GM19452 (cell line): ENCODE measurements around the gene NADSYN1.

Experiments used
- ATAC-seq: cut with Tn5 transposase; IDR thresholded peaks from one replicate; pipeline ENCODE4 v1.9.1; 2021; ENCODE audit not compliant: unreplicated experiment

NADSYN1 gene

DNA sequence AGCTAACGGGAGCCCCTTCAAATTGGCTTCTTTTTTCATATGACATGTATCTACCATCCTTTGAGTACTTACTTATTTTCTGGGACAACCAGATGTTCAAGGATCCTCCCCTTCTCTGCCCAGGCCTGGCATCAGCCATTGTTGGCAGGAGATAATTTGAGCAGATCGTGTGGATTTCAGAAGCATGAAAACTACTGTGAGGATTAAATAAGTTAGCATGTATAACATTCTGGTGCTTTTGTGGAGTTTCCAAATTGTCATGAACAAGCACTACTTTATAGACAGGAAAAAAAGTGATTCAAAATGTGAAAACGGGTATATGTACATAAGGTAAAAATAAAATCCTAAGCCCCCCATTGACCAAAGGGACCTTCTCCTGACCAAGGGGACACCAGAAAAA, 2.1 kb upstream of the NADSYN1 start:
- ATAC-seq, result no peak

DNA sequence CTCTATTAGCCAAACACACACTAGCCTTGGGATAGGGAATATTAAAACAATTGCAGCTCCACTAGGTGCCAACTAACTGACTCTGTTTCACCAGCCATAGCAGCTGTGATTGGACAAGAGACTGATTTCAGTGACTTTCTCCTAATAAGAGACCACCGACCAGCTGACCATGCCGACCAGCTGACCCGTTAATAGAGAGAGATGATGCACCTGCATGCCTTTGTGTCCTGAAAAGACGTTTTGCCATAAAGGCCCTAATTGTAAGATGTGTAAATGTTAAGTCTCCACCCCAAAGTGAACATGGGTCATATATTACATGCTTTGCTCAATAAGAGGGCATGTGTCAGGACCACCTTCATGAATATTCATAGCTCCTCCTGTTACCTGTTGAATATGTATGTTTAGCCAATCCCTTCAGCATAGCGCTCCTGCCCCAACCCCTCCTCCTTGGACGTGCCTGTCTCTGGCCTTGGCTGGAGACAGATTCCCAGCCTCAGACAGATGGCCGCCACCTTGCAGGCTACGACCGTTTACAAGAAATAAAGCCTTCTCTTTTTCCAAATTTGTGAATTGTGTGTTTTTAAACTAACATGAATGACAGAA, 1.3 kb upstream of the NADSYN1 start:
- no peak for ATAC-seq

DNA sequence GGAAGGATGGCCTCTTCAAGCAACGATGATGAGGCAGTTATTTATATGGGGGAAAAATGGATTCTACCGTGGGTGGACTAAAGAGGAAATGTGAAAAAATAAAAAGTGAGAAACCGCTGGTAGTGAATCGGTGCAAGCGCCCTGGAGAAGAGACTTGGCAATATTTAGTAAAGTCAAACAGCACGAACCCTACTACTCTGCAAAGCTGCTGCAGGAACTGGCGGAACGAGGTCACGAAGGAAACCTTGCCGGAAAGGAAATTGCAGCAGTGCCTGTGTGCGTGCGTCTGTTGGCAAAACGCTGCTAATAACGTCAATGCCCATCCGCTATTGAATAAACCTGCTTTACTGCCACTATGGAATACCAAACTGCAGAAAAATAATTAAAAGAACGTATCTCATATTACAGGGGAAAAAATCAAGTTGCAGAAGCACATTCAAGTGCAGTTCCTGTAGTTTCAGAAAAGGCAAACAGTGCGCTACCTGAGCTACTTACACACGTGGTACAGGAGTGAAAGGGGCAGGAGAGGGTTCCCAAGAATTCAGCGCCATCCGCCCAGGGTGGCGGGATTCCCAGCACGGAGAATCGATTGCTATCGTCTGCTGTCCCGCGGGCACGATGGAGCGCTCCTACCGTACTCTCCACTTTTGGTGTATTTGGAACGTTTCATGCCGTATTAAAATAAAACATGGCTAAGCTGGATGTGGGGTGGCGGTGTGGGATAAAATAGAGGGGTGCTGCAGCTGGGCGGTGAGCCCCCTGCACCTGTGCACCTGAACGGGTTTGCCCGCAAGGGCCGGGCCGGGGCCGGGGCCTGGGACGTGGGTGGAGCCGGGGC, 585 bp upstream of the NADSYN1 start:
- no peak for ATAC-seq

DNA sequence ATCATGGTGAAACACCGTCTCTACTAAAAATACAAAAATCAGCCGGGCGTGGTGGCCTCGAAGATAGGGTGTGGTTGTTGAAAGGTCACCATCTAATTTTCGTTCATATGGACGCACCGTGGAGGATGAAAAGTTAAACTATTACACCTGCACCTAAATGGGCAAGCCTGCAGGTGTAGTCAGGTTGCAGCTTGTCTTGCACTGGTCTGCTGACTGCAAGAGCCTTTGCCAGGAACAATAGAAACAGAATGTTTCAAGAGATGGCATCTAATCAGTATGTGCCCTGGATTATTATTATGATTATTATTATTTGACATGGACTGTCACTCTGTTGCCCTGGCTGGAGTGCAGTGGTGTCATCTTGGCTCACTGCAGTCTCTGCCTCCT, 908 bp downstream of the NADSYN1 start:
- ATAC-seq, result no peak

DNA sequence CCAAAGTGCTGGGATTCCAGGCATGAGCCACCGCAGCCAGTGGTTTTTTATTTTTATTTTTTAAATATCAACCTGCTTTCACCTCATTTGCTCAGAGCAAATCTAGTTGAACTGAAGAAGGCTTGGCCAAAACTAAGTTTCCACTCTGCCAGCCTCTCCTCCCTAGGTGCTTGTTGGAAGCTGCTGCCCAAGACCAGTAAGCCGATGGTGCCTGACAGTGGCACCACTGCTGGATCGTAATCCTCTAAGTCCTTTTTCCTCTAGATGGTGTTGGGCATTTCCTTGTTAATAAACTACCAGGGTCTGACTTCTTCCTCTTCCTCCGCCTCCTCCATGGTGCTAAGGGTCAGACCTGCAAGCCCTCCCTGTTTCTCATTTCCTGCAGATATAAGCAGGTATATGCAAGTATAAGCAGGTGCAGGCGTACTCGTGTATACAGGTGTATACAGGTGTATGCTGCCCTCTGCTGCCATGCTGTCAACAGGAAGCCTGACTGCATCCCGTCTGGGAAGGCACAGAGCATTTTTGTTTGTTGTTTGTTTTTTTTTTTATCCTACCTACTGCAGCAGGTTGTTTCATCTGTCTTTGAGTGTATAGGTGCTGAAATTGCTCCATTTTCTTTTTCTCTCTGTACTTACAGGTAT, 1.6 kb downstream of the NADSYN1 start:
- no peak for ATAC-seq

DNA sequence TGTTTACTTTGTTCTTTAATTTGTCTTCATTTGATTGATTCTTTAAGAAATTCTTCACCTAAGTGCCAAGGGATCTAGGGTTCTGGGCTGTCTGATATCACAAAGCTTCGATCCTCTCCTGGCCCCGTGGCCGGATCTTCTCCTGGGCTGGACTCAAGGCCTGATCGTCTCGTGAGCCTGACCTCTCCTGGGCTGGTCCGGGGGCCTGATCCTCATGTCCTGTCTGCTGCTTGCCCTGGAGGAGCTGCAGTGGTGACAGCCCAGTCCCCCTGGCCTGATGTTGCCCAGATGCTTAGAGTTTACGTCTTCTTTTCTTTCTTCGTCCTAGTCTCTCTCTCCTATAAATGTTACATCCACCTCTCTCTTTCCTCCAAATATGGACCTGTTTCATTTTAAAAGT, 3.3 kb downstream of the NADSYN1 start:
- ATAC-seq, result no peak

DNA sequence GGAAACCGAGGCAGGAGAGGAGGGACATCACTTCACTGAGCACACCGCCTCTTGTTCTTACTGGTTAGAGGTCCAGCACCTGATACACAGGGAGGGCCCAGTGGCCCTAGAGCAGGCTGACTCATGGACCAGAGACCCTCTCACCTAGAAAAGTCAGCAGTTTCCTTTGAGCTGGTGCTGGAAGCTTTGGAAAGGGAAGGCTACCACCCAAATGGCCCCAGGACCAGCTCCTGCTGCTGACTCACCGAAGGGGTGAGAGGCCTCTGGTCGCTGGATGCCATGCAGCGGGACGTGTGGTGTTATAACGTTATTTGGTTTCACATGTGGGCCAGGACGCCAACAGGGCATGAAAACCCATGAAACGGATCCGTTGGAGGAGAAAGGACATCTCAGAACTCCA, 3.8 kb downstream of the NADSYN1 start:
- ATAC-seq, result no peak

DNA sequence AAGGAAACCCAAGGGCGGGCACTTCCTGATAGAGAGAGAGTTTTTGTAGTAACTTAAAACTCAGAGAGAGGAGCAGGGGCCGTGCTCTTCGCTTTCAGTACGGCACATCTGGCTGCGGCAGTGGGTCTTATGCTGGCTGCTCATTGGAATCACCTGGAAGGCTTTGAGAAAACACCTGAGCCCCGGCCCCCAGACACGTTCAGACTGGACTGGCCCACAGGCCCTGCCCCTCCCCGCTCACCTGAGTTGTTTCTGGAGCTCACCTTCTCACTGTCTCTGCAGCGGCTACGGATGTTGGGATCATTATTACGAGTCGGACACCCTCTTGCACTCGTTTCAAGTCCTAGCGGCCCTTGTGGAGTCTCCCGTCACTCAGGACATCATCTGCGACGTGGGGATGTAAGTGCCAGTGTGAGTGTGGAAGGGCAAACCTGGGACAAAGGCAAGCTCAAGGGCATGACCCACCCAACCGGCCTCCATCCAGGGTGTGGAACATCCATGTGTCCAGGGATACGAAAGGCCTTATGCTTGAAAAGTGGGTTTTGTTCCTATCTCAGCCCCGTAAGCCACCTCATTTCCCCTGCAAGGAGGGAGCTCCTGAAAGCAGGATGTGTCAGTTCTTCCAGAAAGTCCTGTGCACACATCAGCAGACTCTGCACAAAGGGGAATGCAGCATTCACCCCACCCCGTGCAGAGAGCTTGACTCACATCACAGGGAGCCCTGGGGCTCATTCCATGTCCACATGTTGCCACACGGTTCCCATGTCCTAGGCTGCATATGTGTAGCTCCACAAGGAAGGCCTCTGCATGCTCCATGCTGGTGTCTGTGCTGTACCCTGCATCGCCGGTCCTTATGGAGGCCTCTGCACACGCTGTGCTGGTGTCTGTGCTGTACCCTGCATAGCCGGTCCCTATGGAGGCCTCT, 5.4 kb downstream of the NADSYN1 start:
- ATAC-seq, result no peak

DNA sequence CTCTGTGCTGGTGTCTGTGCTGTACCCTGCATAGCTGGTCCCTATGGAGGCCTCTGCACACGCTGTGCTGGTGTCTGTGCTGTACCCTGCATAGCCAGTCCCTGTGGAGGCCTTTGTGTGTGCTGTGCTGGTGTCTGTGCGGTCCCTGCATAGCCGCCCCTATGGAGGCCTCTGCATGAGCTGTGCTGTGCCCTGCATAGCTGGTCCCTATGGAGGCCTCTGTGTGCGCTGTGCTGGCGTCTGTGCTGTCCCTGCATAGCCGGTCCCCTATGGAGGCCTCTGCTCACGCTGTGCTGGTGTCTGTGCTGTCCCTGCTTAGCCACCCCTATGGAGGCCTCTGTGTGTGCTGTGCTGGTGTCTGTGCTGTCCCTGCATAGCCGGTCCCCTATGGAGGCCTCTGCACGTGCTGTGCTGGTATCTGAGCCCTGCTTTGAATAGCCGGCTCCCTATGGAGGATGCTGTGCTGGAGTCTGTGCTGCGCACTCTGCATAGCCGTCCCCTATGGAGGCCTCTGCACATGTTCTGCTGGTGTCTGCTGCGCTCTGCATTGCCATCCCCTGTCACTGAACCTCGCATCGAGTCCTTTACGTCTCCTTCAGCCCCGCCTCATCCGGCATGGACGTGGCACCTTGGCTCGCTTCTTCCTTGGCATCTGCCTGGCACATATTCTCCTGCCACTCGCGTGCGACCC, 6.2 kb downstream of the NADSYN1 start:
- ATAC-seq, result no peak

DNA sequence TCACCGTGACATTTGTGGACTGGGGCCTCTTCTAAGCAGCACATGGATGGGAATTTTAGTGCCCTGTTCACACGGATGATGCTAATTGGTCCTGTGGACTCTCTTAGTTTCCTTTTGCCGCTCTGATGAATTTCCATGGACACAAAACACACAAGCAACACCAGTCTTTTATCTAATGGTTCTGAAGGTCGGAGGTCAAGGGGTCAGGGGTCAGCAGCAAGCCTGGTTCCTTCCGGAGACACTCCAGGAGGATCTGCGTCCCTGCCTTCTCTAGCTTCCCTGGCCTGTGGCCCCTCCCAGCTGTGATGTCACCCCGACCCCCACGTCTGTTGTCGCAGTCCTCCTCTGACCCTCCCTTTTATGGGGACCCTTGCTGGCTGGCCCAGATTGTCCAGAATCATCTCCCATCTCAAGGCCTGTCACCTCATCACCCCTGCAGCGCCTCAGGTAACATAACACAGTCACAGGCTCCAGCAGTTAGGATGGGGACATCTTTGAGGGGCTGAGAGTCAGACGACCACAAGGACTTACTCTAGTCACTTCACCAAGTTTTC, 6.8 kb downstream of the NADSYN1 start:
- ATAC-seq, result no peak

DNA sequence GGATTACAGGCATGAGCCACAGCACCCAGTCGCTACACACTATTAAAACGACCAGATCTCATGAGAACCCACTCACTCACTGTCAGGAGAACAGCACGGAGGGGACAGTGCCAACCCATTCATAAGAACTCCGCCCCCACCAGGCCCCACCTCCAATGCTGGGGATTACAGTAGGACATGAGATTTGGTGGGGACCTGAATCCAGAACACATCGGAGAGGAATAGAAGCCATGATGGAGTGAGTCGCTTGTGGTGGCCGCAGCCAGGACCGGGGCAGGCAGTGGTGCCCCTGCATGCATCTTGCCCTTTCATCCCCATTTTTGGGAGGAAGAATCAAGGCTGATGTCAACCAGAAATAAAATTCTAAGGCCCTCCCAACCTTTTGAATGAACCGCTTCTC, 8.7 kb downstream of the NADSYN1 start:
- no peak for ATAC-seq

DNA sequence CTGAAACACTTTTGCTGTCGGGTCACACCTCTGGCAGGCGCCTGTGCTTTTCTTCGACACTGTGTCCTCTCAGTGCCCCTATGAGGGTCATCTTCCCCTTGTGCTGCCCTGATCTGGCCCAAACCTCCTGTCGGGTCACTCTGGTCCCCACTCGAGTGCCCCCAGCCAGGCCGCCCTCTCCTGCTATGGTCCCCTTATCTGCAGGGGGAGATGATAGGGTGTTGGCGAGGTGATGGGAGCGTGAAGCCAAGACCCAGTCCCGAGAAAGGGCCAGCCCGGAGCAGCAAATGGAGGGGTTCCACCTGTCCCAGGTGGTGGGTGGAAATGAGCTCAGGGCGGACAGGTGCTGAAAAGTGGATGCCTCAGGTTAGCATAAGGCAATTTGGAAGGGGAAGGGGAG, 9.7 kb downstream of the NADSYN1 start:
- no peak for ATAC-seq

DNA sequence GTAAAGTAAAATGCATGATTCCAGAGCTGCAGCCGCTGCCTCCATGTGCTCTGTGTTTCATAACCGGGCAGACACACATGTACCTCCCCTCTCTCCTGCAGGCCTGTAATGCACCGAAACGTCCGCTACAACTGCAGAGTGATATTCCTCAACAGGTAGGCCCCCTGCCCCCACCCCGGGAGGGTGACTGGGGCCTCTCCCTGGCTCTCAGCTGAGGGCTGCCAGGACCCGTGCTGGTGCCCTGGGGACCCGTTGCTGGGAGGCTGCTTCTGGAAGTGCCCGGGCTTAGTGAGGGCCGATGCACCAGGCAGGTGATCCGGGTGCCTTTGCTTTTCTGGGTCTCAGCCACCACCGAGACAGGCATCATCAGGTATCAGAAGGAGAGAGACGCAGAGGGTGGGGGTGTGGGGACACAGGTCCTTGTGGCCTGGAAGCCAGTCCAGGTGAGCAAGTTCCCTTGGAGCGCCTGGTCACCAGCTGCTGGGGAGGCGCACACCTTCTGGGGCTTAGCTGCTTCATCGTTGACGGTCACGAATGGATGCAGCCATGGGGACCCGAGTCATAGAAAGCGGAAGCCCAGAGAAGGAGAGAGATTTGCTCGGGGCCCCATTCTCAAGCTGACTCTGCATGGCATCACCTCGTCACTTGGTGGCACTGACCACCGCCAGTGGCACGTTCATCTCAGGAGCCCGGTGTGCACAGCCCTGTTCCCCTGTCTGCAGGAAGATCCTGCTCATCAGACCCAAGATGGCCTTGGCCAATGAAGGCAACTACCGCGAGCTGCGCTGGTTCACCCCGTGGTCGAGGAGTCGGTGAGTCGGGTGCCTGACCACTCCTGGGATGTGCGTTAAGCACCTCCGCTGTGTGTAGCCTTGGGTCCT, 10.6 kb downstream of the NADSYN1 start:
- ATAC-seq, result no peak

DNA sequence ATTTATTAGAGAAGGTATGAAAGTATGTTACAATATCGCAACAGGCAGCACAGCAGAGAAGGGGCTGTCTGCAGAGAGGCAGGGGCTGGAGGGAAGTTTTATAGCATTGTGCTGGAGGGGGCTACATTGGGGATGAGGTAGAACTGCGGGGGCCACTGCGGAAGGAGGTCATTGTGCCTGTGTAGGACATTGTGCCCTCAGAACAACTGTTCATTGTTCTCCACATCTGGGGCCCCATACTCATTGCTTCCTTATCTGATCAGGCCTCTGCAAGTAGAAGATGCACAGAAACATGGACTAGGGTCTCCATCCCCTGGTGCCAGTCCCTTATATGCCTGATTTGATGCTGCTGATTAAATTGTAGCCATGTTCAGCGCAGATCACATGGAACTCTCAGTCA, 12.1 kb downstream of the NADSYN1 start:
- no peak for ATAC-seq

DNA sequence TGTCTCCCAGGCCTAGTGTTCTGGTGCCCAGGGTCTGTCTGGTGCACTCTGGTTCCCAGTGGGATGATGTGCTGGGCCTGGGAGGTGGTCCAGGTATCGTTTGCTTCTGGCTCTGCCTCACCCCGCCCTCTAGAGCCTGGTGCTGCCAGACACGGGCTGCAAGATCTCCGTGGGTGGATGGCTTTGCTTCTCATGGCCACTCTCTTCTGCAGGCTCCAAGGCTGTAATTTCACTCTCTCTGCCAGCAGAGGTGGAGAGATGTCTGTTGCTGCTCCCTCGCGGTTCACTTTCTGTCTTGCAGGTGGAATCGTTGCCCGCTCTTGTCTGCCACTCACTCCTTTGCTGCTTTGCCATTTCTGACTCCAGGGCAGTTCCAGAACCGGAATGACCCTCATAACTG, 13.4 kb downstream of the NADSYN1 start:
- no peak for ATAC-seq

DNA sequence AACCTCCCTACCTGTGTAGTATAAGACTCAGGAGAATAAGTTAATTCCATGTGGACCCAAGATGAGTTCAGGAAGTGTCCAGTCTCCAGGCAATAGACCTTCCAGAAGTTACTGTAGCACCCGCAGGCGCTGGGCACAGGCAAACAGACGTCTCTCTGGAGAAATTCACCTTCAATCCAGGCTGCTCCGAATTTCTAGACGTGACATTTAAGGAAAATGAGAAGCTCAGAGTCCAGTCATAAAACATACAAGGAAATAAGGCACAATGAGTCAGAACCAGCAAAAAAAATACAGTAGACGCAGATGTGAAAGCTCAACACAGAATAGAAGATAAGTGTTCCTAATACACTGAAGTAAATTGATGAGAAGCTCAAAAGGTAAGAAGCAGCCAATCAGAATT, 14.2 kb downstream of the NADSYN1 start:
- ATAC-seq, result no peak

DNA sequence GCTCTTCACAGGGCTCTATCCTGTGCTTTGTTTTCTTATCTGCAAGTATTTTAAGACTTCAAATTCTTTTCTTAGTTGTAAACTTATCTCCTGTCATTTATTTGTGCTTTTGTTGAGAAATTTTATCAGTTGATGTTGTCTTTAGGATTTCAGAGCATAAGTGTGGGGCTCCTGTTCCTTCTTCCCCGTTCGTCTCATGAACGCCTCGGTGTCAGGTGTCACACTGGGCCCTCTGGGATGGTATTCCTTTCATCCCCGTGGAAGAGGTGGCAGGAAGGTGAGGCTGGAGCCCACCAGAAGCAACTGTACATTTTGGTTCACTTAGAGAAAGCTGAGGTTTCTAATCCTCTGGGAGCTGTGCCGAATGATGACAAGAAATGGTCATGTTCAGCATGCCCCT, 17.9 kb downstream of the NADSYN1 start:
- ATAC-seq, result no peak

DNA sequence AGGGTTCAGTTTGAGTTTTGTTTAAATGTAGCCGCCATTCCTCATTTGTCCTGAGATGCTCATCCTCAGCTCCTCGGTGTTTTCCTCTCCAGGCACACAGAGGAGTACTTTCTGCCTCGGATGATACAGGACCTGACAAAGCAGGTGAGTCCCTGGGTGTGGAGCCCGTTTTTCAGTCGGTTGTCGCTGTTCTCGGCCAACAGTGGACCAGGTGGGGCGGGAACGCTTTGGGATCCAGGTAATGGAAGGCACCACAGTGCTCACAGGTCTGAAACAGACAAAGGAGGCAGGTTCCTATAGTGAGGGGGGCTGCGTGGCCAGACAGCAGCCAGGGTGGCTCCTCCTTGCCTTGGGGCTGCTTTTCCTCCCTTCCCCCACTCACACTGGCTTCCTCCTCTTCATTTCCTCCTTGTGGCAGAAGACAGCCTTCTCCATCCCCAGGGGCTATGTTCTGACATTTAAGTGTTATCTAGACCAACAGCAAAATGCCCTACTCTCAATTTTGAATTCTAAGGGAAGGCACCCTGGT, 19.4 kb downstream of the NADSYN1 start:
- ATAC-seq, result no peak
